ENCODE measurements around the gene ABLIM1. TPM values are rescaled to one million over a fixed set of nuclear protein-coding genes. Genes with fewer than 3 reads are reported as not detected.
A peak's percentile ranks its signal among the peaks of the same experiment; 100 is the strongest.

Gene ABLIM1
- total and polyA plus RNA-seq, 4 donors = 20.0 to 135 (median 59.9) TPM

- 92 to 98% methylated on average over 5 of the region's 5 CpGs for WGBS, 2 donors
- ATAC-seq (ENCODE audit: insufficient read depth, low FRiP score) (no peak), DNase-seq (no peak)
- TF ChIP-seq CTCF (IDR thresholded peaks at IDR 0.05; ENCODE audit: control extremely low read depth, extremely low read depth) = no peak
- H3K4me3 ChIP-seq = no peak overlapping the region
- no peak overlapping the region for H3K9ac ChIP-seq (ENCODE audit: insufficient read depth in 1 of 2, low read length in 2 of 2)
- H3K9me3 ChIP-seq (ENCODE audit: control insufficient read depth in 4 of 4, insufficient read depth in 3 of 4, low read length in 3 of 4) = no peaks in the 10 kb centered on the region
- peaks cover 1 to 24% (median 5%) of the 10 kb centered on the region in 5 donors for H3K4me1 ChIP-seq (ENCODE audit: control insufficient read depth in 5 of 5, insufficient read depth in 5 of 5, low read length in 5 of 5)
- peak overlapping the region in 1 of 2 donors; percentile 70 for H3K27ac ChIP-seq (ENCODE audit: low read depth in 1 of 2, low read length in 1 of 2)
- H3K27me3 ChIP-seq (ENCODE audit: control insufficient read depth in 3 of 3, insufficient read depth in 3 of 3, low read length in 2 of 3) = no peaks in the 10 kb centered on the region
- peaks cover 2 to 7% (median 5%) of the 10 kb centered on the region in 4 donors for H3K36me3 ChIP-seq (ENCODE audit: control insufficient read depth in 4 of 4, insufficient read depth in 4 of 4, low read length in 4 of 4)
These were observed 183.1 kb downstream of the ABLIM1 start for GRCh38 chr10:114474989-114475388.

GRCh38 chr10:114473776-114474175, 184.3 kb downstream of the ABLIM1 start:
- Histone ChIP-seq H3K4me1 (ENCODE audit: control insufficient read depth in 5 of 5, insufficient read depth in 5 of 5, low read length in 5 of 5) (peaks cover 0 to 14% (median 4%) of the 10 kb centered on the region in 5 donors), H3K9me3 (ENCODE audit: control insufficient read depth in 4 of 4, insufficient read depth in 3 of 4, low read length in 3 of 4) (no peaks in the 10 kb centered on the region), H3K9ac (ENCODE audit: insufficient read depth in 1 of 2, low read length in 2 of 2) (no peak overlapping the region), H3K36me3 (ENCODE audit: control insufficient read depth in 4 of 4, insufficient read depth in 4 of 4, low read length in 4 of 4) (peaks cover 0 to 13% (median 6%) of the 10 kb centered on the region in 4 donors), H3K27me3 (ENCODE audit: control insufficient read depth in 3 of 3, insufficient read depth in 3 of 3, low read length in 2 of 3) (no peaks in the 10 kb centered on the region), H3K4me3 (no peak overlapping the region), H3K27ac (ENCODE audit: low read depth in 1 of 2, low read length in 1 of 2) (peak overlapping the region in 1 of 2 donors; percentile 70)
- no peak for TF ChIP-seq CTCF (IDR thresholded peaks at IDR 0.05; ENCODE audit: control extremely low read depth, extremely low read depth)
- 68 to 81% methylated on average over 3 of the region's 3 CpGs for WGBS, 2 donors
- ATAC-seq (ENCODE audit: insufficient read depth, low FRiP score) (no peak), DNase-seq (no peak)

- no peak for ATAC-seq (ENCODE audit: insufficient read depth, low FRiP score)
- WGBS, 2 donors = 77 to 90% methylated on average over 4 of the region's 4 CpGs
- H3K36me3 ChIP-seq (ENCODE audit: control insufficient read depth in 4 of 4, insufficient read depth in 4 of 4, low read length in 4 of 4) = peaks cover under 1 to 13% (median 6%) of the 10 kb centered on the region in 4 donors
- H3K9ac ChIP-seq (ENCODE audit: insufficient read depth in 1 of 2, low read length in 2 of 2) = peak overlapping the region in 1 of 2 donors; percentile 7
- H3K27ac ChIP-seq (ENCODE audit: low read depth in 1 of 2, low read length in 1 of 2) = peak overlapping the region in 1 of 2 donors; percentile 11
- no peak overlapping the region for H3K4me3 ChIP-seq
- DNase-seq = peak in 1 of 3 donors; percentile 17
- peaks cover 0 to 13% (median 4%) of the 10 kb centered on the region in 5 donors for H3K4me1 ChIP-seq (ENCODE audit: control insufficient read depth in 5 of 5, insufficient read depth in 5 of 5, low read length in 5 of 5)
- no peak for TF ChIP-seq CTCF (IDR thresholded peaks at IDR 0.05; ENCODE audit: control extremely low read depth, extremely low read depth)
- H3K9me3 ChIP-seq (ENCODE audit: control insufficient read depth in 4 of 4, insufficient read depth in 3 of 4, low read length in 3 of 4) = no peaks in the 10 kb centered on the region
- no peaks in the 10 kb centered on the region for H3K27me3 ChIP-seq (ENCODE audit: control insufficient read depth in 3 of 3, insufficient read depth in 3 of 3, low read length in 2 of 3)
These were observed 185.2 kb downstream of the ABLIM1 start for GRCh38 chr10:114472877-114473253.
